RWPE2 (cell line): Measurements from ENCODE around the gene CHURC1.

Experiments
- ATAC-seq: fragments of 200-7000 bp; cut with Tn5 transposase; 3 replicates; pipeline ENCODE4 v1.9.1; 2021; ENCODE audit warnings: low read depth
- DNase-seq: peaks from one replicate; pipeline ENCODE4 v3.0.0-alpha.2; 2020; ENCODE audit warnings: low spot score
- H3K27ac ChIP-seq: fragments of 450-650 bp; 2 replicates; pipeline ENCODE4 v1.5.1; 2017; ENCODE audit warnings: mild to moderate bottlenecking; ENCODE audit not compliant: poor library complexity, severe bottlenecking
- H3K27me3 ChIP-seq: fragments of 250-450 bp; sonication (Bioruptor Pico); 2 replicates; pipeline ENCODE4 v1.5.1; 2021; ENCODE audit warnings: mild to moderate bottlenecking, moderate library complexity; ENCODE audit not compliant: insufficient read depth, poor library complexity, severe bottlenecking
- H3K36me3 ChIP-seq: fragments of 250-450 bp; sonication (Bioruptor Pico); 2 replicates; pipeline ENCODE4 v1.5.1; 2020; ENCODE audit warnings: low read depth, mild to moderate bottlenecking, moderate library complexity
- H3K4me1 ChIP-seq: fragments of 250-450 bp; sonication (Bioruptor Pico); 2 replicates; pipeline ENCODE4 v1.5.1; 2021; ENCODE audit warnings: mild to moderate bottlenecking, moderate library complexity; ENCODE audit not compliant: insufficient read depth, poor library complexity, severe bottlenecking
- H3K4me3 ChIP-seq: fragments of 250-450 bp; sonication (Bioruptor Pico); 2 replicates; pipeline ENCODE4 v1.5.1; 2021; ENCODE audit warnings: mild to moderate bottlenecking, moderate library complexity; ENCODE audit not compliant: severe bottlenecking
- H3K9me3 ChIP-seq: fragments of 250-450 bp; sonication (Bioruptor Pico); 2 replicates; pipeline ENCODE4 v1.5.1; 2021; ENCODE audit warnings: mild to moderate bottlenecking, moderate library complexity; ENCODE audit not compliant: severe bottlenecking
- CTCF ChIP-seq: fragments of 450-650 bp; IDR thresholded peaks from one replicate; pipeline ENCODE4 v1.5.1; 2017; ENCODE audit warnings: mild to moderate bottlenecking, moderate library complexity; ENCODE audit not compliant: poor library complexity, severe bottlenecking

CHURC1 gene

GRCh38 chr14:64868841-64869240, 45.4 kb upstream of the CHURC1 start:
- DNase-seq (no peak), ATAC-seq (no peak)
- no peak overlapping the region for H3K4me3 ChIP-seq
- no peak for TF ChIP-seq CTCF
- peaks cover 20% of the 10 kb centered on the region for H3K27me3 ChIP-seq
- no peaks in the 10 kb centered on the region for H3K36me3 ChIP-seq
- no peaks in the 10 kb centered on the region for H3K4me1 ChIP-seq
- no peaks in the 10 kb centered on the region for H3K9me3 ChIP-seq
- no peak overlapping the region for H3K27ac ChIP-seq

- H3K36me3 ChIP-seq = no peaks in the 10 kb centered on the region
- no peaks in the 10 kb centered on the region for H3K9me3 ChIP-seq
- ATAC-seq (no peak), DNase-seq (no peak)
- H3K4me1 ChIP-seq = no peaks in the 10 kb centered on the region
- peaks cover 16% of the 10 kb centered on the region for H3K27me3 ChIP-seq
- no peak overlapping the region for H3K27ac ChIP-seq
- TF ChIP-seq CTCF = no peak
- H3K4me3 ChIP-seq = no peak overlapping the region
Measured at GRCh38 chr14:64870160-64870559, 44.1 kb upstream of the CHURC1 start.

GRCh38 chr14:64871344-64871743, 42.9 kb upstream of the CHURC1 start:
- H3K27me3 ChIP-seq = peaks cover 21% of the 10 kb centered on the region

GRCh38 chr14:64873506-64874219, 40.6 kb upstream of the CHURC1 start:
- Histone ChIP-seq H3K9me3 (no peaks in the 10 kb centered on the region), H3K27ac (no peak overlapping the region), H3K36me3 (no peaks in the 10 kb centered on the region), H3K4me1 (no peaks in the 10 kb centered on the region), H3K27me3 (peaks cover 32% of the 10 kb centered on the region), H3K4me3 (no peak overlapping the region)
- ATAC-seq (no peak; the same call in 2 of the 3 replicates), DNase-seq (no peak)
- no peak for TF ChIP-seq CTCF

More at GRCh38 chr14:64871344-64871743, 42.9 kb upstream of the CHURC1 start:
- no peak for ATAC-seq
- no peak for TF ChIP-seq CTCF
- no peak for DNase-seq
- H3K36me3 ChIP-seq = no peaks in the 10 kb centered on the region
- no peak overlapping the region for H3K27ac ChIP-seq
- H3K4me1 ChIP-seq = no peaks in the 10 kb centered on the region
- H3K9me3 ChIP-seq = no peaks in the 10 kb centered on the region
- H3K4me3 ChIP-seq = no peak overlapping the region

GRCh38 chr14:64875350-64875749, 38.9 kb upstream of the CHURC1 start:
- H3K36me3 ChIP-seq = no peaks in the 10 kb centered on the region
- no peak for TF ChIP-seq CTCF

More at GRCh38 chr14:64875350-64875749, 38.9 kb upstream of the CHURC1 start:
- Histone ChIP-seq H3K27me3 (peaks cover 41% of the 10 kb centered on the region), H3K27ac (no peak overlapping the region), H3K4me1 (no peaks in the 10 kb centered on the region), H3K9me3 (no peaks in the 10 kb centered on the region), H3K4me3 (no peak overlapping the region)
- ATAC-seq = no peak
- no peak for DNase-seq
